GM23338 (cell line): ENCODE measurements around the gene OR5H1. TPM values are rescaled to one million over a fixed set of nuclear protein-coding genes. Genes with fewer than 3 reads are reported as not detected.

Source experiments
- ATAC-seq: fragments of 200-7000 bp; cut with Tn5 transposase; 3 replicates; pipeline ENCODE4 v1.9.1; 2020
- DNase-seq: peaks from one replicate; pipeline ENCODE4 v3.0.0-alpha.2; 2015; ENCODE audit warnings: low spot score
- H2AFZ ChIP-seq: fragments of 200-600 bp; sonication (generic); 2 replicates; pipeline ENCODE4 v1.8.0; 2016; ENCODE audit warnings: antibody characterized with exemption, mild to moderate bottlenecking, moderate library complexity
- H3F3A ChIP-seq: fragments of 200-600 bp; sonication (generic); replicated peaks from 2 replicates; pipeline ENCODE4 v1.8.0; 2017; ENCODE audit warnings: antibody characterized with exemption, mixed run types, low read depth
- H3K27ac ChIP-seq: fragments of 200-600 bp; sonication (generic); 2 replicates; pipeline ENCODE4 v1.6.1; 2016; ENCODE audit warnings: low read depth
- H3K27me3 ChIP-seq: fragments of 200-600 bp; sonication (generic); 2 replicates; pipeline ENCODE4 v1.8.0; 2016; ENCODE audit warnings: mild to moderate bottlenecking, mixed run types, moderate library complexity; ENCODE audit not compliant: insufficient read depth
- H3K36me3 ChIP-seq: fragments of 200-600 bp; sonication (generic); 2 replicates; pipeline ENCODE4 v1.8.0; 2016; ENCODE audit warnings: mild to moderate bottlenecking; ENCODE audit not compliant: insufficient read depth
- H3K4me1 ChIP-seq: fragments of 200-600 bp; sonication (generic); 2 replicates; pipeline ENCODE4 v1.8.0; 2016; ENCODE audit warnings: mild to moderate bottlenecking, moderate library complexity; ENCODE audit not compliant: insufficient read depth
- H3K4me2 ChIP-seq: fragments of 200-600 bp; sonication (generic); 2 replicates; pipeline ENCODE4 v1.7.1; 2017; ENCODE audit warnings: mixed run types
- H3K4me3 ChIP-seq: fragments of 200-600 bp; sonication (generic); 2 replicates; pipeline ENCODE4 v1.6.1; 2016; ENCODE audit warnings: mixed run types
- H3K79me2 ChIP-seq: fragments of 200-600 bp; sonication (generic); replicated peaks from 2 replicates; pipeline ENCODE4 v1.8.0; 2017; ENCODE audit warnings: mild to moderate bottlenecking; ENCODE audit not compliant: insufficient read depth
- H3K9me2 ChIP-seq: fragments of 200-600 bp; sonication (generic); 2 replicates; pipeline ENCODE4 v1.8.0; 2017; ENCODE audit not compliant: insufficient read depth
- H4K20me1 ChIP-seq: fragments of 200-600 bp; sonication (generic); replicated peaks from 2 replicates; pipeline ENCODE4 v1.8.0; 2017; ENCODE audit warnings: mild to moderate bottlenecking; ENCODE audit not compliant: insufficient read depth
- H3K27ac Mint-ChIP-seq: 2 replicates; pipeline ENCODE4 v1.8.0; 2020; ENCODE audit warnings: inconsistent platforms, mild to moderate bottlenecking, moderate library complexity, mixed read lengths
- H3K27me3 Mint-ChIP-seq: 3 replicates; pipeline ENCODE4 v1.8.0; 2022; ENCODE audit warnings: low read depth, mild to moderate bottlenecking, moderate library complexity, mixed read lengths, inconsistent platforms; ENCODE audit not compliant: insufficient read depth, poor library complexity
- H3K36me3 Mint-ChIP-seq: 3 replicates; pipeline ENCODE4 v1.8.0; 2021; ENCODE audit warnings: low read depth, mild to moderate bottlenecking, inconsistent platforms, moderate library complexity, mixed read lengths
- H3K4me1 Mint-ChIP-seq: 3 replicates; pipeline ENCODE4 v1.8.0; 2020; ENCODE audit warnings: mild to moderate bottlenecking, inconsistent platforms, mixed read lengths
- H3K4me3 Mint-ChIP-seq: 3 replicates; pipeline ENCODE4 v1.8.0; 2021; ENCODE audit warnings: moderate library complexity, mild to moderate bottlenecking, inconsistent platforms, mixed read lengths
- H3K9me3 Mint-ChIP-seq: 3 replicates; pipeline ENCODE4 v1.8.0; 2020; ENCODE audit warnings: moderate library complexity, mild to moderate bottlenecking, inconsistent platforms, mixed read lengths
- CREB1 ChIP-seq: fragments of 250-450 bp; sonication (Bioruptor Pico); IDR thresholded peaks from 2 replicates; pipeline ENCODE4 v1.5.0; 2020; ENCODE audit warnings: low read depth, mild to moderate bottlenecking, moderate library complexity
- CTCF ChIP-seq, 2 experiments: fragments of 200-600 bp in 1 of 2; sonication (generic) in 1 of 2; conservative IDR thresholded peaks; 2 replicates each; pipeline versions ENCODE4 v1.5.1 to v1.6.1; 2016 to 2017; ENCODE audit warnings: antibody characterized with exemption in 2 of 2, low read depth in 2 of 2, mild to moderate bottlenecking in 2 of 2, moderate library complexity in 1 of 2
- ETS1 ChIP-seq: IDR thresholded peaks from 2 replicates; pipeline ENCODE4 v1.6.1; 2016; ENCODE audit warnings: antibody characterized with exemption
- JUNB ChIP-seq: IDR thresholded peaks from one replicate; pipeline ENCODE4 v1.6.1; 2016; ENCODE audit warnings: antibody characterized with exemption; ENCODE audit not compliant: unreplicated experiment
- NANOG ChIP-seq: IDR thresholded peaks from 2 replicates; pipeline ENCODE4 v1.6.1; 2016; ENCODE audit warnings: antibody characterized with exemption, borderline replicate concordance
- POLR2AphosphoS5 ChIP-seq: IDR thresholded peaks from 2 replicates; pipeline ENCODE4 v1.6.1; 2016; ENCODE audit warnings: antibody characterized with exemption, low read depth
- REST ChIP-seq: IDR thresholded peaks from one replicate; pipeline ENCODE4 v1.6.1; 2018; ENCODE audit warnings: antibody characterized with exemption; ENCODE audit not compliant: unreplicated experiment
- ZNF114 ChIP-seq: fragments of 250-450 bp; sonication (Bioruptor Pico); IDR thresholded peaks from 2 replicates; pipeline ENCODE4 v1.5.0; 2020; ENCODE audit warnings: mild to moderate bottlenecking, moderate library complexity
- ZNF331 ChIP-seq: fragments of 250-450 bp; sonication (Bioruptor Pico); IDR thresholded peaks from 2 replicates; pipeline ENCODE4 v1.5.0; 2020; ENCODE audit warnings: low read depth, mild to moderate bottlenecking, moderate library complexity
- ZNF462 ChIP-seq: fragments of 250-450 bp; sonication (Bioruptor Pico); IDR thresholded peaks from 2 replicates; pipeline ENCODE4 v1.5.0; 2020; ENCODE audit warnings: mild to moderate bottlenecking, moderate library complexity
- polyA plus RNA-seq: library from polyadenylated mRNA; unstranded; fragments of >200 nt; fragmentation: Nextera tagmentation; extraction: Ambion mirVana; gene quantifications from 2 replicates; pipeline ENCODE4 v1.2.1, GENCODE V29; 2016
- total RNA-seq: library from RNA; depleted of rRNA; stranded (reverse); fragments of >200 nt; shearing (Covaris generic); gene quantifications from 2 replicates; pipeline ENCODE4 v1.2.3, GENCODE V29; 2014

The OR5H1 gene
- total and polyA plus RNA-seq, 2 experiments from 2014 or later = not detected

GRCh38 chr3:98115717-98116116 lies 14.8 kb upstream of the OR5H1 start:
- no peaks in the 10 kb centered on the region for H3F3A ChIP-seq
- H4K20me1 ChIP-seq = no peaks in the 10 kb centered on the region
- peaks cover 37% of the 10 kb centered on the region for H3K9me3 Mint-ChIP-seq
- peaks cover 15% of the 10 kb centered on the region; the same call in 2 of the 3 replicates for H3K36me3 Mint-ChIP-seq
- no peaks in the 10 kb centered on the region for H3K27me3 Mint-ChIP-seq
- no peaks in the 10 kb centered on the region for H3K4me1 Mint-ChIP-seq
- no peak overlapping the region for H3K4me2 ChIP-seq
- H3K79me2 ChIP-seq = no peaks in the 10 kb centered on the region
- H3K27ac ChIP-seq = no peak overlapping the region
- H2AFZ ChIP-seq = no peak overlapping the region
- no peaks in the 10 kb centered on the region for H3K27me3 ChIP-seq
- no peaks in the 10 kb centered on the region for H3K4me1 ChIP-seq
- no peaks in the 10 kb centered on the region for H3K9me2 ChIP-seq
- no peak for ATAC-seq
- no peak overlapping the region for H3K4me3 ChIP-seq
- H3K27ac Mint-ChIP-seq = no peak overlapping the region
- TF ChIP-seq ZNF331 (CRISPR knock-in tag) = no peak
- TF ChIP-seq NANOG = no peak
- TF ChIP-seq REST = no peak
- no peak for TF ChIP-seq CREB1 (CRISPR knock-in tag)
- no peak for TF ChIP-seq ZNF114
- TF ChIP-seq POLR2AphosphoS5 = no peak
- no peak for TF ChIP-seq ZNF462 (CRISPR knock-in tag)
- no peak for TF ChIP-seq JUNB
- TF ChIP-seq ETS1 = no peak
- TF ChIP-seq CTCF (conservative IDR thresholded peaks at IDR 0.05; ENCODE audit: low read depth in 2 of 2) = no peak
- H3K36me3 ChIP-seq = peaks cover 8% of the 10 kb centered on the region; the same call in 1 of the 2 replicates
- H3K4me3 Mint-ChIP-seq = no peak overlapping the region
- DNase-seq = no peak
